Psoas muscle (tissue), 8 donors: ENCODE measurements around the gene CDK17. TPM values are rescaled to one million over a fixed set of nuclear protein-coding genes. Genes with fewer than 3 reads are reported as not detected.
A peak's percentile ranks its signal among the peaks of the same experiment; 100 is the strongest.
"Not testable (repeated sequence)": the region's sequence is repeated elsewhere in the genome, so short reads cannot be mapped to it uniquely, and the experiment has no call there.

Experiments used
- ATAC-seq, 4 donors: fragments of 200-7000 bp; cut with Tn5 transposase; one replicate each; pipeline ENCODE4 v1.9.1; 2020; ENCODE audit warnings: moderate library complexity in 3 of 4, mild to moderate bottlenecking in 2 of 4
- DNase-seq, 2 donors: peaks; one replicate each; pipeline ENCODE4 v3.0.0-alpha.2; 2020
- H3K27ac ChIP-seq: fragments of 200-600 bp; one replicate; pipeline ENCODE4 v1.8.0; 2022
- H3K27me3 ChIP-seq, 3 donors: fragments of 200-600 bp in 1 of 3; one replicate each; pipeline versions ENCODE4 v1.6.1 to v1.8.0; 2013 to 2022; ENCODE audit warnings: low read length in 2 of 3, mild to moderate bottlenecking in 2 of 3, moderate library complexity in 1 of 3; ENCODE audit not compliant: insufficient read depth in 3 of 3
- H3K36me3 ChIP-seq, 2 donors: fragments of 200-600 bp in 1 of 2; one replicate each; pipeline versions ENCODE4 v1.6.1 to v1.8.0; 2013 to 2022; ENCODE audit warnings: low read depth in 1 of 2, mild to moderate bottlenecking in 1 of 2, moderate library complexity in 1 of 2; ENCODE audit not compliant: insufficient read depth in 1 of 2
- H3K4me1 ChIP-seq: fragments of 200-600 bp; one replicate; pipeline ENCODE4 v1.8.0; 2022
- H3K4me3 ChIP-seq: fragments of 200-600 bp; one replicate; pipeline ENCODE4 v1.8.0; 2022; ENCODE audit warnings: mild to moderate bottlenecking
- H3K9me3 ChIP-seq: fragments of 200-600 bp; one replicate; pipeline ENCODE4 v1.8.0; 2022
- WGBS, 3 donors: extraction: QIAGEN DNeasy Blood & Tissue Kit; methylation state at CpG; one replicate each; pipeline versions ENCODE4 v1.1.6 to v1.1.7; 2013; 5-methylcytosine and 5-hydroxymethylcytosine counted together
- intact Hi-C, 2 donors: fragments of 100-400 bp; cut with DNase I; formaldehyde crosslinking; loops; one replicate each; pipeline versions ENCODE4 v1.11.0 to v1.14.2; 2022
- polyA plus RNA-seq, 3 donors: library from polyadenylated mRNA; stranded (reverse); fragments of 200-250 nt; gene quantifications; one replicate each; pipeline ENCODE4 v1.2.3, GENCODE V29; 2013
- total RNA-seq, 4 donors: library from RNA; stranded (reverse); fragmentation: NEBNext Ultra II Directional in 2 of 4; extraction: Animal tissue kit (Norgen Biotek cat#: 25700) in 2 of 4; gene quantifications; one replicate each; pipeline versions ENCODE4 v1.2.1 to v1.2.4, GENCODE V29; 2021 to 2023
- TF ChIP-seq, protein P1 (sequence below): fragments of 200-600 bp; IDR thresholded peaks from one replicate; pipeline ENCODE4 v1.8.0; 2022; ENCODE audit warnings: antibody characterized with exemption
- donor health status: healthy with polysubstance abuse.
- donor health status: DM: no; HTN: no; CAD: no; lungs with moderate emphysema.
- donor health status: Bipolar disorder and iron deficiency.
- donor health status: healthy.
- donor health status: DM: yes; HTN: yes; CAD: no.
- donor health status: DM: no; HTN: no; CAD: no.
- donor health status: DM: no; HTN: no; CAD: no.
- donor health status: DM: yes; HTN: yes; CAD: no.

Gene CDK17
- total and polyA plus RNA-seq, 7 donors: 7.2 to 21.4 (median 13.3) TPM

- Histone ChIP-seq H3K9me3 (no peaks in the 10 kb centered on the region), H3K36me3 (no peaks in the 10 kb centered on the region), H3K4me3 (no peak overlapping the region), H3K27ac (no peak overlapping the region), H3K4me1 (peaks cover 19% of the 10 kb centered on the region), H3K27me3 (no peaks in the 10 kb centered on the region)
- WGBS, 3 donors: 23 to 44% (median 29%) methylated on average over 3 of the region's 3 CpGs
- no peak for DNase-seq
- TF ChIP-seq, protein P1, sequence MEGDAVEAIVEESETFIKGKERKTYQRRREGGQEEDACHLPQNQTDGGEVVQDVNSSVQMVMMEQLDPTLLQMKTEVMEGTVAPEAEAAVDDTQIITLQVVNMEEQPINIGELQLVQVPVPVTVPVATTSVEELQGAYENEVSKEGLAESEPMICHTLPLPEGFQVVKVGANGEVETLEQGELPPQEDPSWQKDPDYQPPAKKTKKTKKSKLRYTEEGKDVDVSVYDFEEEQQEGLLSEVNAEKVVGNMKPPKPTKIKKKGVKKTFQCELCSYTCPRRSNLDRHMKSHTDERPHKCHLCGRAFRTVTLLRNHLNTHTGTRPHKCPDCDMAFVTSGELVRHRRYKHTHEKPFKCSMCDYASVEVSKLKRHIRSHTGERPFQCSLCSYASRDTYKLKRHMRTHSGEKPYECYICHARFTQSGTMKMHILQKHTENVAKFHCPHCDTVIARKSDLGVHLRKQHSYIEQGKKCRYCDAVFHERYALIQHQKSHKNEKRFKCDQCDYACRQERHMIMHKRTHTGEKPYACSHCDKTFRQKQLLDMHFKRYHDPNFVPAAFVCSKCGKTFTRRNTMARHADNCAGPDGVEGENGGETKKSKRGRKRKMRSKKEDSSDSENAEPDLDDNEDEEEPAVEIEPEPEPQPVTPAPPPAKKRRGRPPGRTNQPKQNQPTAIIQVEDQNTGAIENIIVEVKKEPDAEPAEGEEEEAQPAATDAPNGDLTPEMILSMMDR: no peak
- intact Hi-C loops: no loop called here
- ATAC-seq: peak in 3 of 4 donors; percentile 32 to 40 (median 35)
Observed at GRCh38 chr12:96352161-96352835, 47.9 kb downstream of the CDK17 start.

DNA sequence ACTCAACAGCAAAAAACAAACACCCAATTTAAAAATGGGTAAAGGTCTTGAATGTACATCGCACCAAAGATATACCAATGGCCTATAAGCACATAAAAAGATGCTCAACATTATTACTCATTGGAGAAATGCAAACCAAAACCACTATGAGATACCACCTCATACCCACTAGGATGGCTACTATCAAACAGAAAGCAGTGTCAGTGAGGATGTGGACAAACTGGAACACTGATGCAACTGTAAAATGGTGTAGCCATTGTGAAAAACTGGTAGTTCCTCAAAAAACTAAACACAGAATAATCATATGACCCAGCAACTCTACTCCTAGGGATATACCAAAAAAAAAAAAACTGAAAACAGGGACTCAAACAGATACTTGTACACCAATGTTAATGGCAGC is 49.3 kb downstream of the CDK17 start:
- Histone ChIP-seq H3K4me3 (no peak overlapping the region), H3K36me3 (no peaks in the 10 kb centered on the region), H3K9me3 (no peaks in the 10 kb centered on the region), H3K27me3 (no peaks in the 10 kb centered on the region), H3K4me1 (peaks cover 19% of the 10 kb centered on the region), H3K27ac (no peak overlapping the region)
- no peak for DNase-seq
- intact Hi-C loops: no loop called here
- WGBS, 3 donors: 96 to 100% (median 97%) methylated on average over 1 of the region's 1 CpG
- ATAC-seq: no peak
- TF ChIP-seq, protein P1: no peak

- intact Hi-C loops: no loop called here
- Histone ChIP-seq H3K4me3 (peak overlapping the region; percentile 40), H3K9me3 (peaks cover 23% of the 10 kb centered on the region), H3K4me1 (peaks cover 9% of the 10 kb centered on the region), H3K27ac (no peak overlapping the region), H3K36me3 (no peaks in the 10 kb centered on the region), H3K27me3 (no peaks in the 10 kb centered on the region)
- TF ChIP-seq, protein P1: no peak
- ATAC-seq: no peak
- 30 to 57% (median 50%) methylated on average over 4 to 5 of the region's 5 CpGs for WGBS, 3 donors
- no peak for DNase-seq
Observed at GRCh38 chr12:96347130-96347699, 53.0 kb downstream of the CDK17 start.

GRCh38 chr12:96346716-96347115 is 53.5 kb downstream of the CDK17 start:
- H3K36me3 ChIP-seq, intact Hi-C loops: not testable (repeated sequence)

GRCh38 chr12:96344124-96344695 is 56.0 kb downstream of the CDK17 start:
- ATAC-seq: no peak
- H3K4me1 ChIP-seq: no peaks in the 10 kb centered on the region
- no peaks in the 10 kb centered on the region for H3K36me3 ChIP-seq
- no peak overlapping the region for H3K4me3 ChIP-seq
- intact Hi-C loops: no loop called here
- no peak for DNase-seq
- peaks cover 23% of the 10 kb centered on the region for H3K9me3 ChIP-seq
- H3K27ac ChIP-seq: no peak overlapping the region
- TF ChIP-seq, protein P1: no peak
- 89 to 97% (median 90%) methylated on average over 3 of the region's 3 CpGs for WGBS, 3 donors
- no peaks in the 10 kb centered on the region for H3K27me3 ChIP-seq

More at GRCh38 chr12:96346716-96347115, 53.5 kb downstream of the CDK17 start:
- not testable (repeated sequence) for H3K27me3 ChIP-seq, ATAC-seq, H3K4me1 ChIP-seq, H3K27ac ChIP-seq, DNase-seq
- 60 to 74% (median 67%) methylated on average over 4 of the region's 4 CpGs for WGBS, 3 donors
- Histone ChIP-seq H3K4me3 (peak overlapping the region; percentile 40), H3K9me3 (peaks cover 23% of the 10 kb centered on the region)
